Left hindlimb (tissue), 1 donor: ENCODE data around the gene CHCHD6.

ENCODE experiments used
- DNase-seq: peaks from one replicate; pipeline ENCODE4 v3.0.0-alpha.2; 2018

Gene CHCHD6

DNA sequence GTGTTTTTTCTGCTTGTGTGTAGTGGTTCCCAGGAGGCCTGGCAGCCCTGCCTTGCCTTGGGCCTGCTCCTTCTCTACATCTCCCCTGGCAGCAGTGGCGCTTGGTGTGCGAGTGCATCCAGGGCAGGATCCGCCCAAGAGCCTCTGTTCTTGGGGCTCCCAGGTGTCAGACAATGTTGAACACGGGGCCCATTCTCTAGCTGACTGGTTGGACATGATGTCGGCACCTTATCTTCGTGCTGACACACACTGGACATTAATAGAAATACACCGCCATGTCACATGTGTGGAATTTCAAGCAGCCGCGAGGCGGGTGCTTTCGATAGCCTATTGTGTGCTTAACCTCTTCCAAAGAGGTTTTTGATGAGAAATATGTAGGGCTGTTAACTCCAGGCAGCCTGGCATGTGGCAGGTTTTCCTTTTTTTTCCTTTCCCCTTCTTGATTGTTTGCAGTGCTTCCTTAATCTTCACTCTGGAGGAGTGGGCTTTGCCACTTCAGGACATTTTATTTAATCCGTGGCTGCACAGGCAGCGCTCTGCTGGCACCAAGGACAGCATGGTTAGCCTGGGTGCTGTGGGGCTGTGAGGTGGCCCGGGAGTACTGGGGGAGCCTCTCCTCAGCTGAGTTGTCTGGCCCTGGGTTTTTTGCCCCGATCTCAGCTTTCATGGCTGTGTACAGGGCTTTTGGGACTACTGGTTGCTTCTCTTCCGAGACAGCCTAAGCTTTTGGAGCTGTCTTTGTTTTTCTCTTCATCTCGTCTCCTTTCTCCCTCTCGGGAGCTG, 42.5 kb downstream of the CHCHD6 start:
- DNase-seq = no peak

DNA sequence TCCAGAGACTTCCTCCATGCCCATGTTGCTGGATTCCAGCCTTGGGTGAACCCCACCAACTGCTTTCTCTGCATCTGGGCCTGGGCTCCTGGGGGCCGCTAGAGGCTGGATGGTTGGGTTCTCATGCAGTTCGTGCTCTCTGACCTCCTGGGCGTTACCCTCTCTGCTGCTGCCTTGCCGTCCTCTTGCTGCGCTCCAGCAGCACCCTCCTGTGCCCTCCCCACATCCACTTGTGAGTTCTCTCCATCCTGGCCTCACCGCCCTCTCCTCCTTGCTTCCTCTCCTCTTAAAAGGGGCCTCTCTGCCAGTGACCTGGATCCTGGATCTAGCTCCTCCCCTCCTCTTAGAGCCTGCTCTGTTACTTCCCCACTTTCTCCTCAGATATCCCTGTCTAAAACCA, 43.7 kb downstream of the CHCHD6 start:
- no peak for DNase-seq

DNA sequence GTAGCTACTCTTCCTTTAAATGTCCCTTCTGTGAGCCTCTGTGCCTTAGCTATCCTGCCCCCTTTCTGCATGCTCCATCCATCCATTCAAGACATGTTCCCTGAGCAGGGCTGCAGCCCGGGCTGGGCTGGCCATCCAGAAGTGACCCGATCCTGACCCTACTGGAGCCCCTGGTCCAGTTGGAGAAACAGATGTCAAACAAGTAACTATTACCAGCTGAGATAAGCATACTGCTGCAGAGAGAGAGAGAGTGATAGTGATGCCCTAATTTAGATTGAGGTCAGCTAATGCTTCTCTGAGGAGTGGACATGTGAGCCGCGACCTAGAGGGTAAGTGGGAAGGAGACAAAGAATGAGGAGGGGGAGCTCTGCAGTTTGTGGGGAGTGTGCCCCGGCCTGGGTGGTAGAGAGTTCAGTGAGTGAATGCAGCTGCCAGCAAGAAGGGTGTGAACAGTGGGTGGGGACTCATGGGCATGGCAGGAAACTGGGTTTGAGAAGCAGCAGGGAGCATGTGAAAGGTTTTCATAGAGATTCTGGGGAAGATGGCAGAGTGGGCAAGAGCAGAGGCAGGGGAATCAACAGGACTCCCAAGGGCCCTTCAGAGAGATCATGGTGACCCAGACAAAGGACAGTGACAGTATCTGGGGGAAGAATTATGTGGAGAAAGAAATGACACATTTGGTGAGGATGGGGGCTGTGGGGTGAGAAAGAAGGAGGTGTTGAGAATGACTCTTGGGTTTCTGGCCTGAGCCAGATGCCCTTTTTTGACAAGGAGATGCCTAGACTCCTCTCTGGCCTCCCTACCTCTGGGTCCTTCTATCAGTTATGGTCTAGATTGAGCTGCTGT, 44.9 kb downstream of the CHCHD6 start:
- no peak for DNase-seq

DNA sequence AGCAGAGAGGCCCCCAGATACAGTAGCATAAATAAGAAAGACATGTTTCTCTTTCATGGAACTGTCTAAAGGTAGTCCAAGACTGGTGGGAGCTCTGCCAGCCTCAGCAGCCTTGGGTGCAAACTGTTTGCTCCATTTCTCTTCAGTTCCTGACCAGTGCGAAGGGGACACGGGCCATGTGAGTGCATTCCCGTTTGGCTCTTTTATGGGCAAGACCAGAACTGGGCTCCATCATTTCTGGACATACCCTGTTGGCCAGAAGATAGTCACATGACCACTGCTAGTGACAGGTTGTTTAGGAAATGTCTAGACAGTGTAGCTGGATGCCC, 45.5 kb downstream of the CHCHD6 start:
- no peak for DNase-seq

DNA sequence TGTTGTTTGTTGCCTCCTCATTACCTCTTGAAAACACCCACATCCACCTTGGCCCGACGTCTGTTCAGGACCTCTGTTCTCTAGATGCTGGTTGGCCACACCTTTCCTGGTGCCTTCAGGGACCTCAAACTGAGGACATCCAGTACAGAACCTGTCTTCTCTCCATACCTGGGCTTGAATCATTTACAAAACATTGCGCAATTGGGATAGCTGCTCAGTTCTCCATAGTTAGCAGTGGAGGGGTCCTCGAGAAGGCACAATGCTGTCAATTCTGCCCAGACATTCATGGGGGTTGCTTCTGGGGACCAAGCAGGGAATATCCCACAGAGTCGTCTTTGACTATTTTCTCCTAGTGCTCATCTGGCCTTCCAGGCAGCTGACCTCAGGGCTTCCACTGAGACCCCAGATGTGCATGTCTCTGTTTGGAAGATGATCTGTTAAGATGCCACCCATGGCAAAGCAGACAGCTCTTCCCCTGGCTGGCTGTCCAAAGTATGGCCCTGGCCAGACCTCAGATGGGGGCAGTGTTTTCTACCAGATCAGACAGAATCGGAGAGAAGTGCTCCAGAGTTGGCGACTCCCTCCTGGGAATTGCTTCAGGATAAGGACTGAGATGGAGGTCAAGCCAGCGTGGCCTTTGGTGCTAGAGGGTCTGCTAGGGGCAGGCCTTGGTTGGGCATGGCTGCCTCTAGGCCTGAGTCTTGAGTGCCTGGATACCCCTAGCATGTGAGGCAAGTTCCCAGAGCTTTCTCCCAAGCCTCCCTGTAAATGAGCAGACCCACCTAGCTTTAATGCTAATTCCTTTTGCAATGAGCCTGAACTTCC, 46.1 kb downstream of the CHCHD6 start:
- DNase-seq = no peak

DNA sequence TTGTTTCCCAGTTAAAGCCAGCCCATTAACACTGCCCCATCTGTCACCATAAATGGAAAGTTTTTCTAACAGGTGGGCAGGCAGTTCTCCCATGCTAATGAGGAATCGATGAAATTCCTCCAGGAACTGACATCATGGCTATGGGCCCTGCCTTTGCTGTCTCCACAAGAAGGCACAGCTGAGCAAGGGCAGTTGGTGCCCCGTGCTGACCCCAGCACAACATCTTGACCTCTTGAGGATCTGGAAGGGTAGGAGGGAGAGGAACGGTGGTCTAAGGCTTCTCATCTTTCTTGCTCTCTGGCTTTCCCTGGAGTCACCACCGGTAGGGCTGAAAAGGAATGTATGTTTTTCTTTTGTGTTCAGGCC, 46.7 kb downstream of the CHCHD6 start:
- DNase-seq = no peak

DNA sequence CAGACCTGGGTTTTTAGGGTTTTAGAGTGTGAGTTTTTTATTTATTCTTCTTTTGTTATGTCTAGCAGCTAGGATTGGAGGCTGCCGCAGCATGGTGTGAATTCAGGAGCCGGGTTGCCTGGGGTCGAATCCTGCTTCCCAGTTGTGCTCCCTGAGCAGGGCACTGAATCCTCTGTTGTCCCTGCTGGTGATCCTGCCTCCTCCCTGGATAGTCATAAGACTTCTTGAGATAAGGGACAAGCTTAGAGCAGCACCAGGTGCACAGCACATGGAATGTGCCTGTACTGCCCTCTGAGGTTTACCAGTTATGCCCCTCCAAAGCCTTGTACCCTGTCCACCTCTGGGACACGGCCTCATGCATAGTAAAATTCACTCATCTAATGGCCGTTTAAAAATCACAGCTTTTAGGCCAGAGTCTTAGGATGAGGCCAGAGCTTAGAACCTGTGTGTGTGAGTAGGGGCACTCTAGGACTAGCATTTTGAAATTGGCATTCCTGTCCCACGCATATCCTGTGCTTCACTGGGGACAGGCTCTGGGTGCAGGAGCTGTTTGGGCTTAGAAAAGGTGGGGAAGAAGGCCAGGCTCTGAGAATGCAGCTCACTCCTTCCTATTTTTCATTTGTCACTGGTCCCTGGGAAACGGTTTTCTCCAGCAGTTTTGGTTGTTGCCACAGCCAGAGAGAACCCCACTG, 47.7 kb downstream of the CHCHD6 start:
- no peak for DNase-seq

DNA sequence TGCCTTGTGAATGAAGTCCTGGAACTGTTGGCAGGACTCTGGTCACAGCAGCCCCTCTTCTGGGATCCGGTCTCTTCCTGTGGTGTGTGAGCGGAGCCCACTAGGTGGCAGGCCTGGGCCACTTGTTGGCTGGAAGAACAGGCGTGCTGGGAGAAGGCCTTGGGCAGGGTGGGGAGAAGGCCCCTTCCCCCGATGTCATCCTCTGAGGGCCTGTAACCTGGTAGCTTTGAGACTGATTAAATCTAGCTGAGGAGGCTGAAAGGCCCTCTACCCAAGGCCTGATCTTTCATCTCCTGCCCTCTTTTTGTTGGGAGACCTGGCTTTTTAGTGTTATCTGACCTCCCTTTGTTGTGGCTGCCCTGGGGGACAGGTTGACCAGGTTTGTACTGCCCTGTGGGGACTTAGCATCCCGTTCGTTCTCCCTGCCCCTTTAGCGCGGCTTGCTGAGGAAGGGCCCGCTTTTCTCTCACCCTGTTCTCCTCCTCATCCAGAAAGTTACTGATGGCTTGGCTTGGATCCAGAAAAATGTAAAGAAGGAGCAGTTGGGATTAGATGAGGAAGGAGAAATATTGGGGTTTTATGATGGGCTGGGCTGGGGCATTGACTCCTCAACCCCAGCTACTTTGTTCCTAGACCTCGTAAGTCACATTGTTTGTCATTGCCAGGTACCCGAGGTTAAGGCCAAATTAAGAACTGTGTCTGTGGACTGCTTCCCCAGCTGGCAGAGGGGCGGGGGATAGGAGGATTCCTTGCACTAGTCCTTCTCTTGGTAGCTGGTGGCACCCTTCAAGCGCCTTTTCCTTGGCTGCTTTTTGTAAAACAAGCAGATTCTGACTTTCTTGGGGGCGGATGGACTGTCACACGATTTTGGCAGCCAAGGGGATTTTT, 48.5 kb downstream of the CHCHD6 start:
- DNase-seq = peak; percentile 81

DNA sequence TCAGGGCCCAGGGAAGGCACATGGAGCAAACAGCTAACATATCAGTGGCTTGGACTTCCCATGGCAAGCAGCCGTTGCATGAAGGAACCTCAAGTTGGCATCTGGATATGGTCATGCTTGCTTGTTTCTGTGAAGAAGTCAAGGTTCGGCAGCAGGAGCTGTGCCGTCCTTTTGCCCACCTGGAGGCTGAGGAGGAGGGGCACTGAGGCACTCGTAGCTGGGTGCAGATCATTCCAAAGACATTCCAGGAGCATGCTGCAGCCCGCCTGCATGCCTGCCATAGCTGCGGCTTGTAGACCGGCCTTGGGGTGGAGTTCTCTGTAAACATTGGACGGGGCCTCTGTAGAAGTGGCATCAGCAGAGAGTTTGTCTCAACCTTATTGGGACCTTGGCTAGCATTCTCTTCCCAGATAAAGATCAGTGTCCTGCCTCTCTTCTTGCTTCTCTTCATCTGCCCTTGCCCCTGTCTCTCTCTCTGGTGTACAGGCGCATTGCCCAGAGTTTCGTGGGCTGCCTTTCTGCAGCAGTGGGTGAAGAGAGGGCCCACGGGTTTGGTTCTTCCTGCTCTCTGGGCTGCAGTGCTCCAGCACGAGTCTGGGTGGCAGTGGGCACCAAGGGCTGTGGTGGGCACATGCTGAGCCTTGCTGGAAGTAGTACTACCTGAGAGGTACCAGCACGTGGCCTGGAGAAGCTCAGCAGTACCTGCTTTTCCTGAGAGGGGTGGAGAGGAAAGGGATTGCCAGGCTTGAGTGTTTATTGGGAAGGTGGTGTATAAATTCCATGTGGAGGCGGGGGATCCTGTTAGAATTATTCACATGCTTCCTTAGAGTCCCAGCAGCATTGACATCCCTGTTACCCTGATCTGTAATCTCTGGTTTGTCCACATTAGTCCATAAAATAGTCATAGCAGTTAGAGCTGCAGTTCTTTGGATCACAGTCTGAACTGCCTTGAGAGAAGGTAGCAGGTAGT, 49.4 kb downstream of the CHCHD6 start:
- no peak for DNase-seq

DNA sequence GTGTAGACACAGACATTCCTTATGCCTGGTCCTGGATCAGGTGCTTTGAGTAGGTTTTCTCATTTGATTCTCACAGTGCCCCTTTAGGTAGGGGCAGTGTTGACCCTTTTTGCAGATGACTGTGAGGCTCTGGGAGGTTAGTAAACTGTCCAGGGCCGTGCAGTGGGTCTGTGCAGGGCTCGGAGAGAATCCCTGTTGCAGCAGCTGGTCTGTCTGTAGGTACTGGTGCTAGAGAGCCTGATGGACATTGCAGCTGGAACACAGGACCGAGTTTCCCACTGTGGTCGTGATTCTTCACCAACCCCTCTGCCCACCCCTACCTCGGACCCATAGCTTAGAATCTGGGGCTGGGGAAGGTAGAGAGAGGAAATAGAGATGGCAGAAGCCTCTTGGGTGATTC, 51.8 kb downstream of the CHCHD6 start:
- DNase-seq = no peak

DNA sequence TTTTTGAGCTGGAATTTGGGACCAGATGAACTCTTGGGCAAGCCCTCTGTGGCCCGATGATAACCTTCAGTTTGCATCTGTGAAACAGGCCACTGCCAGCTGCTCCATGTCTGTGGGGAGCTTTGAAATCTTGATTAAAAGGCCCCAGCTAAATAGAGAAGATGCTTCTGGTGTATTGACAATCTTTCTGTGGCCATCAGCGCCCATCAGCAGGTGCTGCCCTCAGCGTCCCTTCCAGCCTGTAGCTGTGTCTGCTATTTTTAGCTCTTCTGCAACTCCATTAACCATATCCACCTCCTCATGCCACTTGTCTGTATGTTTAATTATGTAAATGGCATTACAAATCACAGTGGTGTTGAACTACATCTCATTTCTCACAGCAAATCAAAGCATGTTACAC, 54.0 kb downstream of the CHCHD6 start:
- no peak for DNase-seq

DNA sequence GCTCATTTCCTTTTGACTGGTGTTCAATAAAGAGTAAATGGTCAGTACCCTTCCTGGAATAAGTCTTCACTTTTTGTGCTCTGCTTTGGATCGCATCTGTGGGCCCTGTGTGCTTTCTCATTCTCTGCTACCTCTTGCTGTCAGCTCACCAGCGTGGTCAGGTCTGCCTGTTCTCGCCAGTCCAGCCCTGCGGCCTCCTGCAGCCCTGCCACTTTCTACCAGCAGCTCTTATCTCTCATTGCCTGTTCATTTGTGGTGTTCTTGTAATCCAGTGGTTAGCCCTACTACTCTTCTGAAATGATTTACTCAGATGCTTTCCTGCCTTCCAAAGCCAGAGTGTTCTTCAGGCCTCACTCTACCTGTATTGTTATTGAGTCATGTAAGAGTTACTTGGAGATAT, 54.8 kb downstream of the CHCHD6 start:
- no peak for DNase-seq

DNA sequence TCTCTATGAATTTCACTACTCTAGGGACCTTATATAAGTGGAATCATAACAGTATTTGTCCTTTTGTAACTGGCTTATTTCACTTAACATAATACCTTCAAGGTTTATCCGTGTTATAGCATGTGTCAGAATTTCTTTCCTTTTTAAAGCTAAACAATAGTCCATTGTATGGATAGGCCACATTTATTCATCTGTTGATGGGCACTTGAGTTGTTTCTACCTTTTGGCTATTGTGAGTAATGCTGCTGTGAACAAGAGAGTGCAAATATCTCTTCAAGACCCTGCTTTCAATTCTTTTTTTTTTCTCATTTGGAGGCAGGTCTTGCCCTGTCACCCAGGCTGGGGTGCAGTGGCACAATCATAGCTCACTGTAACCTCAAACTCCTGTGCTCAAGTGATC, 56.5 kb downstream of the CHCHD6 start:
- DNase-seq = no peak

DNA sequence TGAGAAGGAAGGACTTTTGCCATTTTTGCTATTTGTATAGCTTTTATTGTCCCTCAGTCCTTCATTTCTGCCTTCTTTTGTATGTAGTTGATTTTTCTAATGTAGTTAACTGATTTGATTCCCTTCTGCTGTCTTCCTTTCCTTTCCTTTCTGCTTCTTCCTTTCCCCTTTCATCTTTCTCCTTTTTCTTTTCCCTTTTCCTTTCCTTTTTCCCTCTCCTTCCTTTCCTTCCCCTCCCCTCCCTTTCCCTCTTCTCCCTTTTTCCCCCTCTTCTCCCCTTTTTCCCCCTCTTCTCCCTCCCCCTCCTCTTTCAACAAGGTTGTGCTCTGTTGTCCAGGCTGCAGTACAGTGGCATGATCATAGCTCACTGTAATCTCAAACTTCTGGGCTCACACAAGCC, 59.0 kb downstream of the CHCHD6 start:
- no peak for DNase-seq

DNA sequence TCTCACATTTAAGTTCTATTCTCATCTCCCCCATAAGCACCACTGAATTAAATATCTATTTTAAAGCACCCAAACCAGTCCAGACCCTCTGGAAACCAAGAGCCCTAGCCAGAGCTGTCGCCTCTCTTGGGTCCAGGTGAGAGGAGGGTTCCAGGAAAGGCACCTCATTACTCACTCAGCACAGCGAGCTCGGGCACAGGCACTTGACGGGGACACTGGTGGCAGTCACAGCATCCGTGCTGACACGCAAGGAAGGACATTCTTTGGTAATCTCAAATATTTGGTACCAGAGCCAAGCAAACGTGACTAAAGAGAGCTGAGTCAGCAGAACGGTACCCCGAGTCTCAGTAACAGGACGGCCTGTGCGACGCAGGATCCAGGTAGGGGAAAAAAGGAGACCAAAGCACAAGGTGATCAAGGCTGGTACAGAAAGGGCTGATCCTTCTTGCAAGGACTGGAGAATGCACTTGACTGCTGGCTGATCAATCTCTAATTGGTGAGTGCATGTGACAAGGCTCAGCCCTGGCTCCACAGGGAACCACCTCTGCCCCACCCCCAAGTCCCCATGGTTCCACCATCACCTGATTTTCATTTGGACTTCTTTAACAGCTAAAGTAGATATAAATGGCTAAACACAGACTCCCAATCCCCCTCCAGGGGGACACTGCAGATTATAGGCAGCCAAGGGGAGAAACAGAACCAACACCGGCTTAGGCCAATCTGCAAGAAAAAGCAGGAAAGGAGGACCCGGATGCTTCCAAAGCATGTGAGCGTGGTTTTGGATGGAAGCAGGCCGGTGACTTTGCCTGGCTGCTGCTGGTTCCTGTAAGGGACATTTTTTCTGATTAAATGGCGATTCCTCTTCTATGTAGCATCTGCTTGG, 61.4 kb downstream of the CHCHD6 start:
- DNase-seq = no peak

DNA sequence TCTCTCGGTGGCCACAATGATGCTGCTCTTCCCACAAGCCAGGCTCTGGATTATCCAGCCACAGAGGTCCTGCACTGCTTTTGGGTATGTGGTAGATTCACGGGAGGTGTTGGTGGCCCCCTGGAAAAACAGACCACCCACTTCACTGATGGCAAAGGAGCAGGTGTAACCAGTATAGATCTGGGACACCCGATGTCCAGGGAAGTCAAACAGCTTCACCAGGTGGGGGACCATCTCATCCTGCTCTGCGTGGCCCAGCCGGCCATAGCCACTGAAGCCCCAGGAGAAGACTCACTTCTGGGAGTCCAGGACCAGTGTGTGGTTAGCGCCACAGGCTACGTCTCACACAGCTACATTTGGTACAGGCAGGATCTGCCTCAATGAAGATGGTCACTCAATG, 62.6 kb downstream of the CHCHD6 start:
- DNase-seq = no peak

DNA sequence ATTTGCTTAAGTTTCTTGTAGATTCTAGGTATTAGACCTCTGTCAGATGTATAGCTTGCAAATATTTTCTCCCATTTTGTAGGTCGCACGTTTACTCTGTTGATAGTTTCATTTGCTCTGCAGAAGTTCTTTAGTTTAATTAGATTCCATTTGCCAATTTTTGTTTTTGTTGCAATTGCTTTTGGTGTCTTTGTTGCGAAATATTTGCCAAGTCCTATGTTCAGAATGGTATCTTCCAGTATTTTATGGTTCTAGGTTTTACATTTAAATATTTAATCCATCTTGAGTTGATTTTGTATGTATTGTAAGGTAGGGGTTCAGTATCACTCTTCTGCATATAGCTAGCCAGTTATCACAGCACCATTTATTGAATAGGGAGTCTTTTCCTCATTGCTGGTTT, 64.9 kb downstream of the CHCHD6 start:
- DNase-seq = no peak

DNA sequence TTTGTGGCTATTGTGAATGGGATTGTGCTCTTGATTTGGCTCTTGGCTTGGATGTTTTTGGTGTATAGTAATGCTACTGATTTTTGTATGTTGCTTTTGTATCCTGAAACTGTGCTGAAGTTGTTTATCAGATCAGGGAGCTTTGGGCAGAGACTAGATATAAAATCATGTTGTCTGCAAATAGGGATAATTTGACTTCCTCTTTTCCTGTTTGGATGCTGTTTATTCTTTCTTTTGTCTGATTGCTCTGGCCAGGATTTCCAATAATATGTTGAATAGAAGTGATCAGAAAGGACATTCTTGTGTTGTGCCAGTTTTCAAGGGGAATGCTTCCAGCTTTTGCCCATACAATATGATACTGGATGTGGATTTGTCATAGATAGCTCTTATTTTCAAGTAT, 66.1 kb downstream of the CHCHD6 start:
- no peak for DNase-seq

DNA sequence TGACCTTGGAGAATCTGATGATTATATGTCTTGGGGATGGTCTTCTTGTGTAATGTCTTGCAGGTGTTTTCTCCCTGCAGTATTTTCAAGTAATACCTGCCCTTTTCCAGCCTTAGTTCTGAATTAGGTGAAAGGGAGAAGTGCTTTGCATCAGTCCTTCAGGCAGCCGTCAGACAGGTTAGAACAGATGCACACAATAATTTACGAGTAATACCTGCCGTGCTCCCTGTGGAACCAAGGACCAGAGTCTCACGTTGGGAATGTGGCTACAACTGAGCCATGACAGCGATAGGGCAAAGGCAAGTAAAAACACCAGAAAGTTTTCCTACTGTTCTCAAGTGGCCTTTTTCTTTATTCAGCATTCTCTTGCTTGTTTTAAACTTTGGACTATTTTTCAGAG, 69.1 kb downstream of the CHCHD6 start:
- no peak for DNase-seq

DNA sequence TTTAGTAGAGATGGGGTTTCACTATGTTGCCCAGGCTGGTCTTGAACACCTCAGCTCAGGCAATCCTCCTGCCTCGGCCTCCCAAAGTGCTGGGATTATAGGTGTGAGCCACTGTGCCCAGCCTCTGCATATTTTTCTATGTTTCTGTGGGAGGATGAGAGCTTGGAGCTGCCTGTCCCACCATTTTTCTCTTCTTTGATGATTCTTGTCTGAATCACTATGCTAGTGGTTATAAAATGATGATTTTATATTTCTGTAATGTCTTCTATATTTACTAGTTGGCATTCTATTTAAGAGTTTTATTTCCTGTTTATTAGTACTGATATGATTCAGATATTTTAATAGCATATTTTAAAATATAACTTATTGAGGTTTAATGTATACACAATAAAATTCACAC, 69.7 kb downstream of the CHCHD6 start:
- DNase-seq = no peak
